T-cell (primary cell): ENCODE measurements around the gene RPL7A. TPM values are rescaled to one million over a fixed set of nuclear protein-coding genes. Genes with fewer than 3 reads are reported as not detected.
A peak's percentile ranks its signal among the peaks of the same experiment; 100 is the strongest.

Experiments used
- ATAC-seq, 4 experiments: fragments of 200-7000 bp in 3 of 4; fragments of 150-1000 bp in 1 of 4; cut with Tn5 transposase; replicated peaks in 1 of 4; 1 replicate in 3 of 4; 2 replicates in 1 of 4; pipeline ENCODE4 v1.10.0; 2021; ENCODE audit warnings: moderate library complexity in 3 of 4, mild to moderate bottlenecking in 2 of 4, moderate number of reproducible peaks in 1 of 4
- CTCF ChIA-PET, 2 donors: fragments of 300-600 bp; sonication (Branson Sonifier 250); formaldehyde crosslinking; loops; one replicate each; lab custom pipeline; 2022; ENCODE audit warnings: antibody characterized with exemption in 2 of 2; lab: Charles Lee
- POLR2A ChIA-PET, 2 donors: fragments of 300-600 bp; sonication (Branson Sonifier 250); formaldehyde crosslinking; loops; one replicate each; lab custom pipeline; 2022; ENCODE audit warnings: antibody characterized with exemption in 2 of 2; lab: Charles Lee
- DNase-seq, 35 experiments: peaks; one replicate each; pipeline versions ENCODE4 v3.0.0 to v3.0.0-alpha.2; 2013 to 2023
- H3K27ac ChIP-seq: one replicate; pipeline ENCODE4 v1.5.1; 2013; ENCODE audit warnings: low read length
- H3K27me3 ChIP-seq, 2 experiments: replicated peaks in 1 of 2; 1 replicate in 1 of 2; 2 replicates in 1 of 2; pipeline versions ENCODE4 v1.6.1 to v1.7.0; 2013; ENCODE audit warnings: low read length in 1 of 2, mixed read lengths in 1 of 2; ENCODE audit not compliant: control insufficient read depth in 2 of 2, insufficient read depth in 2 of 2; ENCODE audit errors: extremely low read depth in 1 of 2
- H3K36me3 ChIP-seq, 2 donors: 1 replicate in 1 of 2; 2 replicates in 1 of 2; pipeline versions ENCODE4 v1.6.1 to v1.7.0; 2013; ENCODE audit warnings: low read length in 1 of 2; ENCODE audit not compliant: control insufficient read depth in 2 of 2, insufficient read depth in 1 of 2; ENCODE audit errors: extremely low read depth in 1 of 2
- H3K4me1 ChIP-seq, 2 experiments: 1 replicate in 1 of 2; 2 replicates in 1 of 2; pipeline versions ENCODE4 v1.6.1 to v1.7.0; 2013; ENCODE audit warnings: low read length in 2 of 2, mixed read lengths in 1 of 2; ENCODE audit not compliant: insufficient read depth in 2 of 2, control insufficient read depth in 1 of 2; ENCODE audit errors: extremely low read depth in 1 of 2
- H3K4me3 ChIP-seq, 2 donors: 1 replicate in 1 of 2; 2 replicates in 1 of 2; pipeline versions ENCODE4 v1.5.1 to v1.7.0; 2013; ENCODE audit warnings: mild to moderate bottlenecking in 2 of 2, low read length in 1 of 2, moderate library complexity in 1 of 2; ENCODE audit not compliant: control insufficient read depth in 1 of 2; ENCODE audit errors: extremely low read depth in 1 of 2
- H3K9me3 ChIP-seq: 2 replicates; pipeline ENCODE4 v1.7.0; 2013
- H3K27ac Mint-ChIP-seq, 2 donors: one replicate each; pipeline ENCODE4 v1.8.0; 2020 to 2021; ENCODE audit warnings: mild to moderate bottlenecking in 2 of 2, mixed read lengths in 2 of 2
- H3K27me3 Mint-ChIP-seq, 2 donors: one replicate each; pipeline ENCODE4 v1.8.0; 2021 to 2022; ENCODE audit warnings: mixed read lengths in 2 of 2
- H3K36me3 Mint-ChIP-seq: one replicate; pipeline ENCODE4 v1.8.0; 2021; ENCODE audit warnings: mixed read lengths
- H3K4me1 Mint-ChIP-seq, 3 donors: one replicate each; pipeline ENCODE4 v1.8.0; 2020 to 2022; ENCODE audit warnings: mixed read lengths in 3 of 3, mild to moderate bottlenecking in 1 of 3
- H3K4me3 Mint-ChIP-seq, 3 donors: one replicate each; pipeline ENCODE4 v1.8.0; 2020 to 2022; ENCODE audit warnings: mild to moderate bottlenecking in 3 of 3, mixed read lengths in 3 of 3, moderate library complexity in 3 of 3
- H3K9me3 Mint-ChIP-seq, 3 donors: one replicate each; pipeline ENCODE4 v1.8.0; 2020 to 2022; ENCODE audit warnings: mixed read lengths in 3 of 3
- WGBS: methylation state at CpG from one replicate; pipeline ENCODE4 v1.1.5; 2013; ENCODE audit warnings: missing lambda C conversion rate; ENCODE audit not compliant: insufficient coverage; 5-methylcytosine and 5-hydroxymethylcytosine counted together
- total RNA-seq, 35 experiments: library from RNA in 6 of 35; stranded (reverse) in 6 of 35; fragments of 120-200 nt in 1 of 35; gene quantifications; one replicate each; pipeline versions ENCODE4 v1.2.1 to v1.2.4 and lab custom pipeline; 2013 to 2026

RPL7A gene
- total RNA-seq, 5 donors from 2014 or later (not counting 1 experiment from before 2014, with no cell fraction given), result 2,623 to 2,692 (median 2,659) TPM

- no peaks in the 10 kb centered on the region for H3K27me3 ChIP-seq
- H3K4me1 ChIP-seq, result peaks cover 3 to 41% of the 10 kb centered on the region in 2 experiments
- H3K4me3 Mint-ChIP-seq, result peak overlapping the region in 1 of 3 donors; percentile 9
- no peaks in the 10 kb centered on the region for H3K27me3 Mint-ChIP-seq
- peaks cover 34% of the 10 kb centered on the region for H3K36me3 Mint-ChIP-seq
- H3K4me3 ChIP-seq, result no peak overlapping the region
- no peak for ATAC-seq
- peaks cover 28 to 58% (median 40%) of the 10 kb centered on the region in 3 donors for H3K4me1 Mint-ChIP-seq
- H3K27ac ChIP-seq, result no peak overlapping the region
- no peaks in the 10 kb centered on the region for H3K9me3 Mint-ChIP-seq
- POLR2A ChIA-PET, result no interaction called here
- peak overlapping the region; percentile 62 to 82 for H3K27ac Mint-ChIP-seq
- 0% methylated on average over 1 of the region's 3 CpGs for WGBS
- H3K9me3 ChIP-seq, result no peaks in the 10 kb centered on the region
- no peak for DNase-seq
- CTCF ChIA-PET, result interaction anchor here in 1 of 2 donors (0.6 kb wide), 1 partner anchor 1881 kb away, joined by 4 read pairs; no protein-coding TSS in a partner anchor
- peaks cover 10 to 55% of the 10 kb centered on the region in 2 donors for H3K36me3 ChIP-seq
These were observed 7.8 kb upstream of the RPL7A start for GRCh38 chr9:133340256-133340655.

- peaks cover 10 to 61% of the 10 kb centered on the region in 2 donors for H3K36me3 ChIP-seq
- Mint-ChIP-seq H3K4me1 (peaks cover 25 to 57% (median 40%) of the 10 kb centered on the region in 3 donors), H3K36me3 (peaks cover 33% of the 10 kb centered on the region), H3K4me3 (peak overlapping the region in 1 of 3 donors; percentile 9), H3K27ac (peak overlapping the region; percentile 62 to 82), H3K9me3 (no peaks in the 10 kb centered on the region), H3K27me3 (no peaks in the 10 kb centered on the region)
- DNase-seq, result no peak
- POLR2A ChIA-PET, result interaction anchor here in 1 of 2 donors (0.5 kb wide), 1 partner anchor 192 kb away, joined by 4 read pairs; no protein-coding TSS in a partner anchor
- H3K27me3 ChIP-seq, result no peaks in the 10 kb centered on the region
- peak overlapping the region; percentile 7 for H3K27ac ChIP-seq
- no peak for ATAC-seq
- no peak overlapping the region for H3K4me3 ChIP-seq
- peaks cover 2 to 39% of the 10 kb centered on the region in 2 experiments for H3K4me1 ChIP-seq
- WGBS, result 92% methylated on average over 10 of the region's 13 CpGs
- no peaks in the 10 kb centered on the region for H3K9me3 ChIP-seq
- CTCF ChIA-PET, result no interaction called here
These were observed 7.1 kb upstream of the RPL7A start for GRCh38 chr9:133340916-133341315.

GRCh38 chr9:133341369-133342068, 6.5 kb upstream of the RPL7A start:
- Mint-ChIP-seq H3K36me3 (peaks cover 31% of the 10 kb centered on the region), H3K9me3 (no peaks in the 10 kb centered on the region), H3K4me1 (peaks cover 26 to 57% (median 40%) of the 10 kb centered on the region in 3 donors), H3K4me3 (no peak overlapping the region), H3K27ac (no peak overlapping the region), H3K27me3 (no peaks in the 10 kb centered on the region)
- no peak overlapping the region for H3K27ac ChIP-seq
- DNase-seq (peak in 1 of 35 experiments; percentile 36), ATAC-seq (no peak)
- peaks cover under 1 to 41% of the 10 kb centered on the region in 2 experiments for H3K4me1 ChIP-seq
- H3K4me3 ChIP-seq, result no peak overlapping the region
- WGBS, result 89% methylated on average over 11 of the region's 15 CpGs
- ChIA-PET POLR2A (no interaction called here), CTCF (interaction anchor here in 1 of 2 donors (1.0 to 1.2 kb wide), 2 partner anchors 30 to 311 kb away, joined by 3 read pairs; partner anchors contain the start of gene GTF3C5)
- peaks cover 10 to 66% of the 10 kb centered on the region in 2 donors for H3K36me3 ChIP-seq
- no peaks in the 10 kb centered on the region for H3K27me3 ChIP-seq
- no peaks in the 10 kb centered on the region for H3K9me3 ChIP-seq

- Mint-ChIP-seq H3K27me3 (no peaks in the 10 kb centered on the region), H3K4me1 (peaks cover 26 to 58% (median 45%) of the 10 kb centered on the region in 3 donors), H3K36me3 (peaks cover 33% of the 10 kb centered on the region), H3K27ac (no peak overlapping the region), H3K4me3 (no peak overlapping the region), H3K9me3 (no peaks in the 10 kb centered on the region)
- H3K4me1 ChIP-seq, result peaks cover 4 to 41% of the 10 kb centered on the region in 2 experiments
- WGBS, result 94% methylated on average over 12 of the region's 12 CpGs
- POLR2A ChIA-PET, result no interaction called here
- H3K4me3 ChIP-seq, result no peak overlapping the region
- ATAC-seq (no peak), DNase-seq (no peak)
- no peaks in the 10 kb centered on the region for H3K27me3 ChIP-seq
- peaks cover 10 to 66% of the 10 kb centered on the region in 2 donors for H3K36me3 ChIP-seq
- CTCF ChIA-PET, result interaction anchor here in 1 of 2 donors (1.0 to 1.2 kb wide), 2 partner anchors 29 to 312 kb away, joined by 3 read pairs; partner anchors contain the start of gene GTF3C5
- no peaks in the 10 kb centered on the region for H3K9me3 ChIP-seq
- no peak overlapping the region for H3K27ac ChIP-seq
These were observed 6.0 kb upstream of the RPL7A start for GRCh38 chr9:133342069-133342406.

GRCh38 chr9:133342570-133342969, 5.4 kb upstream of the RPL7A start:
- no peaks in the 10 kb centered on the region for H3K9me3 ChIP-seq
- H3K4me3 ChIP-seq, result no peak overlapping the region
- DNase-seq, result no peak
- Mint-ChIP-seq H3K4me1 (peaks cover 28 to 58% (median 48%) of the 10 kb centered on the region in 3 donors), H3K4me3 (no peak overlapping the region), H3K27ac (no peak overlapping the region), H3K27me3 (no peaks in the 10 kb centered on the region), H3K36me3 (peaks cover 34% of the 10 kb centered on the region), H3K9me3 (no peaks in the 10 kb centered on the region)
- ChIA-PET CTCF (interaction anchor here in 1 of 2 donors (1.2 kb wide), 1 partner anchor 312 kb away, joined by 3 read pairs; the partner anchor contains the start of gene GTF3C5), POLR2A (no interaction called here)
- 92% methylated on average over 9 of the region's 11 CpGs for WGBS
- H3K27me3 ChIP-seq, result no peaks in the 10 kb centered on the region
- no peak for ATAC-seq
- H3K36me3 ChIP-seq, result peaks cover 10 to 66% of the 10 kb centered on the region in 2 donors
- peaks cover 4 to 44% of the 10 kb centered on the region in 2 experiments for H3K4me1 ChIP-seq
- H3K27ac ChIP-seq, result no peak overlapping the region

GRCh38 chr9:133344071-133344470, 3.9 kb upstream of the RPL7A start:
- ChIA-PET POLR2A (no interaction called here), CTCF (interaction anchor here in 1 of 2 donors (0.7 kb wide), 1 partner anchor 27 kb away, joined by 3 read pairs; no protein-coding TSS in a partner anchor)
- H3K27ac ChIP-seq, result no peak overlapping the region
- no peaks in the 10 kb centered on the region for H3K9me3 Mint-ChIP-seq
- no peak overlapping the region for H3K27ac Mint-ChIP-seq
- H3K4me3 Mint-ChIP-seq, result no peak overlapping the region
- H3K36me3 ChIP-seq, result peaks cover 10 to 66% of the 10 kb centered on the region in 2 donors
- DNase-seq (no peak), ATAC-seq (no peak)
- no peaks in the 10 kb centered on the region for H3K27me3 Mint-ChIP-seq
- H3K4me1 Mint-ChIP-seq, result peaks cover 39 to 61% (median 59%) of the 10 kb centered on the region in 3 donors
- peaks cover 0 to 3% of the 10 kb centered on the region in 2 experiments for H3K27me3 ChIP-seq
- peaks cover 35% of the 10 kb centered on the region for H3K36me3 Mint-ChIP-seq
- H3K4me1 ChIP-seq, result peaks cover 9 to 52% of the 10 kb centered on the region in 2 experiments
- H3K4me3 ChIP-seq, result no peak overlapping the region
- WGBS, result 95% methylated on average over 18 of the region's 19 CpGs
- H3K9me3 ChIP-seq, result no peaks in the 10 kb centered on the region
